Epithelial cell of esophagus (primary cell): ENCODE data around the gene RPS27L.

Experiments used
- DNase-seq: peaks from one replicate; pipeline ENCODE4 v3.0.0; 2010; ENCODE audit warnings: low read depth
- H3K4me3 ChIP-seq: 2 replicates; pipeline ENCODE4 v1.5.1; 2011; ENCODE audit warnings: mild to moderate bottlenecking, low read length, control low read depth
- CTCF ChIP-seq: IDR thresholded peaks from 2 replicates; pipeline ENCODE4 v1.5.1; 2011; ENCODE audit warnings: low read depth, mild to moderate bottlenecking, low read length, control low read depth, inconsistent platforms; ENCODE audit not compliant: insufficient read depth; ENCODE audit errors: missing control alignments

Gene RPS27L

GRCh38 chr15:63188247-63188925 is 31.1 kb upstream of the RPS27L start:
- no peak for DNase-seq
- no peak for TF ChIP-seq CTCF
- H3K4me3 ChIP-seq = peak overlapping the region; percentile 59

GRCh38 chr15:63187589-63188226 is 30.4 kb upstream of the RPS27L start:
- no peak for TF ChIP-seq CTCF
- H3K4me3 ChIP-seq = no peak overlapping the region
- no peak for DNase-seq

GRCh38 chr15:63186065-63186464 is 28.8 kb upstream of the RPS27L start:
- peak; percentile 96 for DNase-seq
- no peak for TF ChIP-seq CTCF
- H3K4me3 ChIP-seq = no peak overlapping the region

GRCh38 chr15:63185206-63185605 is 27.9 kb upstream of the RPS27L start:
- TF ChIP-seq CTCF = no peak
- no peak for DNase-seq

GRCh38 chr15:63181648-63182047 is 24.4 kb upstream of the RPS27L start:
- TF ChIP-seq CTCF = no peak
- peak; percentile 77 for DNase-seq

More at GRCh38 chr15:63185206-63185605, 27.9 kb upstream of the RPS27L start:
- no peak overlapping the region for H3K4me3 ChIP-seq

GRCh38 chr15:63180746-63181145 is 23.5 kb upstream of the RPS27L start:
- TF ChIP-seq CTCF = no peak
- DNase-seq = no peak
- H3K4me3 ChIP-seq = no peak overlapping the region

More at GRCh38 chr15:63181648-63182047, 24.4 kb upstream of the RPS27L start:
- H3K4me3 ChIP-seq = no peak overlapping the region
